ENCODE results near the gene QPCTL. TPM values are rescaled to one million over a fixed set of nuclear protein-coding genes. Genes with fewer than 3 reads are reported as not detected.

The QPCTL gene
- total and polyA plus RNA-seq, 2 of the 13 experiments (the other 11 are each of a cell fraction or from before 2014, with no cell fraction given) = 16.0 to 19.1 TPM

DNA sequence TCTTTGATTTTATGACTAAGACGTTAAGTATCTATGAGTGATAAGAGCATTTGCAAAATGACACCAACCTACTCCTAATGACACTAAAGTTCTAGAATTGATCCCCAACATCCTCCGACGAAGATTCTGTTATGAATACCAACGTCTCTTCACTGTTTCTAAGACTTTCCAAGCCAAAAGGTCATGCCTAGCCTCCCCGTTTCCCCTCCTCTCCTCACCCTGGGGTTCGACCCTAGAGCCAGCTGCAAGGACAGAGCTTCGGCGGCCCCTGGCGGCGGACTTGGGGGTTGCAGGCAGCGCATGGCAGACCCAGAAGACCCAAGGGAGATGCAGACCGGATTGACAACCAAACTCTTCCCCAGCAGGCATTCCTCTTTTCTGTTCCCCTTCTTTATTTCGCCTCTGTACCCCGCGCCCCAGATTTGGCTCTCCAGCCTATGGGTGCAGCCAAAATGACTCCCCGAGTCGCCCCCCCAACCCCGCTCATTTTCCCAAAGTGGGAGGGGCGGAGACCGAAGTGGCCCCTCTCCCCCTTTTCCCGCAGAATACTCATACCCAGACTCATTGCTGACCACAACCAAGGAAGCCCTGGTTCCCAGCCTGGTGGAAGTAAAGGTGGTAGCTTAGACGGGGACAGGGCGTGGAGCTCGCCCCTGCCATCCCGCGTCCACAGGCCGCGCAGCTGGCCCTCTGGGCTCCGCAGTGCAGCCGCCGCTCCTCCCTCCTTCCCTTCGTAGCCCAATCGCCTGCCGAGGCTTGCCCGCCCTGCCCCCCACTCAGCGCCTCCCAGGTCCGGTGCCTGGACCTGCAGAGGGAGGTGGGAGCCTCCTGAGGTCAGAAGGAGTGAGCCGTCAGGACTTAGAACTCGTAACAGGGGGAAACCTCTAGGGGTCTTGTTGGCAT lies 49.2 kb upstream of the QPCTL start (continued):
- TF ChIP-seq ZNF773 (CRISPR knock-in tag; IDR thresholded peaks at IDR 0.05; ENCODE audit: borderline replicate concordance) (no peak), ZNF124 (CRISPR knock-in tag; IDR thresholded peaks at IDR 0.05) (no peak), NCOA5 (CRISPR knock-in tag; IDR thresholded peaks at IDR 0.05) (no peak), CC2D1A (CRISPR knock-in tag; IDR thresholded peaks at IDR 0.05) (no peak), ZBTB37 (CRISPR knock-in tag; IDR thresholded peaks at IDR 0.05) (no peak), ZSCAN20 (CRISPR knock-in tag; IDR thresholded peaks at IDR 0.05; ENCODE audit: borderline replicate concordance) (no peak), SRSF1 (optimal IDR thresholded peaks at IDR 0.05; ENCODE audit: low read depth, low read length) (no peak), ZNF839 (CRISPR knock-in tag; IDR thresholded peaks at IDR 0.05; ENCODE audit: borderline replicate concordance) (no peak), NR2C2 (CRISPR knock-in tag; IDR thresholded peaks at IDR 0.05; ENCODE audit: borderline replicate concordance) (no peak)
- TF ChIP-seq, protein P1, sequence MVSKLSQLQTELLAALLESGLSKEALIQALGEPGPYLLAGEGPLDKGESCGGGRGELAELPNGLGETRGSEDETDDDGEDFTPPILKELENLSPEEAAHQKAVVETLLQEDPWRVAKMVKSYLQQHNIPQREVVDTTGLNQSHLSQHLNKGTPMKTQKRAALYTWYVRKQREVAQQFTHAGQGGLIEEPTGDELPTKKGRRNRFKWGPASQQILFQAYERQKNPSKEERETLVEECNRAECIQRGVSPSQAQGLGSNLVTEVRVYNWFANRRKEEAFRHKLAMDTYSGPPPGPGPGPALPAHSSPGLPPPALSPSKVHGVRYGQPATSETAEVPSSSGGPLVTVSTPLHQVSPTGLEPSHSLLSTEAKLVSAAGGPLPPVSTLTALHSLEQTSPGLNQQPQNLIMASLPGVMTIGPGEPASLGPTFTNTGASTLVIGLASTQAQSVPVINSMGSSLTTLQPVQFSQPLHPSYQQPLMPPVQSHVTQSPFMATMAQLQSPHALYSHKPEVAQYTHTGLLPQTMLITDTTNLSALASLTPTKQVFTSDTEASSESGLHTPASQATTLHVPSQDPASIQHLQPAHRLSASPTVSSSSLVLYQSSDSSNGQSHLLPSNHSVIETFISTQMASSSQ (IDR thresholded peaks at IDR 0.05; ENCODE audit: low read depth) = no peak
- TF ChIP-seq, protein P1 (CRISPR knock-in tag; IDR thresholded peaks at IDR 0.05; ENCODE audit: borderline replicate concordance) = no peak
- TF ChIP-seq, protein P2, sequence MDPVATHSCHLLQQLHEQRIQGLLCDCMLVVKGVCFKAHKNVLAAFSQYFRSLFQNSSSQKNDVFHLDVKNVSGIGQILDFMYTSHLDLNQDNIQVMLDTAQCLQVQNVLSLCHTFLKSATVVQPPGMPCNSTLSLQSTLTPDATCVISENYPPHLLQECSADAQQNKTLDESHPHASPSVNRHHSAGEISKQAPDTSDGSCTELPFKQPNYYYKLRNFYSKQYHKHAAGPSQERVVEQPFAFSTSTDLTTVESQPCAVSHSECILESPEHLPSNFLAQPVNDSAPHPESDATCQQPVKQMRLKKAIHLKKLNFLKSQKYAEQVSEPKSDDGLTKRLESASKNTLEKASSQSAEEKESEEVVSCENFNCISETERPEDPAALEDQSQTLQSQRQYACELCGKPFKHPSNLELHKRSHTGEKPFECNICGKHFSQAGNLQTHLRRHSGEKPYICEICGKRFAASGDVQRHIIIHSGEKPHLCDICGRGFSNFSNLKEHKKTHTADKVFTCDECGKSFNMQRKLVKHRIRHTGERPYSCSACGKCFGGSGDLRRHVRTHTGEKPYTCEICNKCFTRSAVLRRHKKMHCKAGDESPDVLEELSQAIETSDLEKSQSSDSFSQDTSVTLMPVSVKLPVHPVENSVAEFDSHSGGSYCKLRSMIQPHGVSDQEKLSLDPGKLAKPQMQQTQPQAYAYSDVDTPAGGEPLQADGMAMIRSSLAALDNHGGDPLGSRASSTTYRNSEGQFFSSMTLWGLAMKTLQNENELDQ (CRISPR knock-in tag; IDR thresholded peaks at IDR 0.05; ENCODE audit: borderline replicate concordance) = no peak
- TF ChIP-seq, protein P3, sequence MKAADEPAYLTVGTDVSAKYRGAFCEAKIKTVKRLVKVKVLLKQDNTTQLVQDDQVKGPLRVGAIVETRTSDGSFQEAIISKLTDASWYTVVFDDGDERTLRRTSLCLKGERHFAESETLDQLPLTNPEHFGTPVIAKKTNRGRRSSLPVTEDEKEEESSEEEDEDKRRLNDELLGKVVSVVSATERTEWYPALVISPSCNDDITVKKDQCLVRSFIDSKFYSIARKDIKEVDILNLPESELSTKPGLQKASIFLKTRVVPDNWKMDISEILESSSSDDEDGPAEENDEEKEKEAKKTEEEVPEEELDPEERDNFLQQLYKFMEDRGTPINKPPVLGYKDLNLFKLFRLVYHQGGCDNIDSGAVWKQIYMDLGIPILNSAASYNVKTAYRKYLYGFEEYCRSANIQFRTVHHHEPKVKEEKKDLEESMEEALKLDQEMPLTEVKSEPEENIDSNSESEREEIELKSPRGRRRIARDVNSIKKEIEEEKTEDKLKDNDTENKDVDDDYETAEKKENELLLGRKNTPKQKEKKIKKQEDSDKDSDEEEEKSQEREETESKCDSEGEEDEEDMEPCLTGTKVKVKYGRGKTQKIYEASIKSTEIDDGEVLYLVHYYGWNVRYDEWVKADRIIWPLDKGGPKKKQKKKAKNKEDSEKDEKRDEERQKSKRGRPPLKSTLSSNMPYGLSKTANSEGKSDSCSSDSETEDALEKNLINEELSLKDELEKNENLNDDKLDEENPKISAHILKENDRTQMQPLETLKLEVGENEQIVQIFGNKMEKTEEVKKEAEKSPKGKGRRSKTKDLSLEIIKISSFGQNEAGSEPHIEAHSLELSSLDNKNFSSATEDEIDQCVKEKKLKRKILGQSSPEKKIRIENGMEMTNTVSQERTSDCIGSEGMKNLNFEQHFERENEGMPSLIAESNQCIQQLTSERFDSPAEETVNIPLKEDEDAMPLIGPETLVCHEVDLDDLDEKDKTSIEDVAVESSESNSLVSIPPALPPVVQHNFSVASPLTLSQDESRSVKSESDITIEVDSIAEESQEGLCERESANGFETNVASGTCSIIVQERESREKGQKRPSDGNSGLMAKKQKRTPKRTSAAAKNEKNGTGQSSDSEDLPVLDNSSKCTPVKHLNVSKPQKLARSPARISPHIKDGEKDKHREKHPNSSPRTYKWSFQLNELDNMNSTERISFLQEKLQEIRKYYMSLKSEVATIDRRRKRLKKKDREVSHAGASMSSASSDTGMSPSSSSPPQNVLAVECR (CRISPR knock-in tag; IDR thresholded peaks at IDR 0.05; ENCODE audit: borderline replicate concordance) = peak; percentile 37; the same call in 1 of the 2 replicates
- TF ChIP-seq, protein P4, sequence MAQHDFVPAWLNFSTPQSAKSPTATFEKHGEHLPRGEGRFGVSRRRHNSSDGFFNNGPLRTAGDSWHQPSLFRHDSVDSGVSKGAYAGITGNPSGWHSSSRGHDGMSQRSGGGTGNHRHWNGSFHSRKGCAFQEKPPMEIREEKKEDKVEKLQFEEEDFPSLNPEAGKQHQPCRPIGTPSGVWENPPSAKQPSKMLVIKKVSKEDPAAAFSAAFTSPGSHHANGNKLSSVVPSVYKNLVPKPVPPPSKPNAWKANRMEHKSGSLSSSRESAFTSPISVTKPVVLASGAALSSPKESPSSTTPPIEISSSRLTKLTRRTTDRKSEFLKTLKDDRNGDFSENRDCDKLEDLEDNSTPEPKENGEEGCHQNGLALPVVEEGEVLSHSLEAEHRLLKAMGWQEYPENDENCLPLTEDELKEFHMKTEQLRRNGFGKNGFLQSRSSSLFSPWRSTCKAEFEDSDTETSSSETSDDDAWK (CRISPR knock-in tag; IDR thresholded peaks at IDR 0.05) = no peak
